ENCODE measurements around the gene KRTAP3-1.

Gene KRTAP3-1

GRCh38 chr17:40997361-40997760, 11.6 kb downstream of the KRTAP3-1 start:
- Histone ChIP-seq H3K4me3 (ENCODE audit: low read depth, low read length) (no peak overlapping the region), H3K27ac (no peak overlapping the region), H3K4me2 (ENCODE audit: low read length) (no peak overlapping the region), H3K27me3 (ENCODE audit: control insufficient read depth, insufficient read depth, low read length) (no peaks in the 10 kb centered on the region), H3K4me1 (no peaks in the 10 kb centered on the region), H3K36me3 (ENCODE audit: control insufficient read depth, insufficient read depth, low read length) (no peaks in the 10 kb centered on the region), H3K9me3 (ENCODE audit: control insufficient read depth, low read length) (no peaks in the 10 kb centered on the region), H3K9ac (no peak overlapping the region), H2AFZ (no peak overlapping the region), H3K79me2 (no peaks in the 10 kb centered on the region)
- TF ChIP-seq CTCF (IDR thresholded peaks at IDR 0.05), result no peak

- Histone ChIP-seq H2AFZ (no peak overlapping the region), H3K4me2 (ENCODE audit: low read length) (no peak overlapping the region), H3K36me3 (ENCODE audit: control insufficient read depth, insufficient read depth, low read length) (no peaks in the 10 kb centered on the region), H3K4me1 (no peaks in the 10 kb centered on the region), H3K27ac (no peak overlapping the region), H3K79me2 (no peaks in the 10 kb centered on the region), H3K9ac (no peak overlapping the region), H3K9me3 (ENCODE audit: control insufficient read depth, low read length) (no peaks in the 10 kb centered on the region), H3K27me3 (ENCODE audit: control insufficient read depth, insufficient read depth, low read length) (no peaks in the 10 kb centered on the region), H3K4me3 (ENCODE audit: low read depth, low read length) (no peak overlapping the region)
- no peak for TF ChIP-seq CTCF (IDR thresholded peaks at IDR 0.05)
These were observed 12.1 kb downstream of the KRTAP3-1 start for GRCh38 chr17:40996829-40997228.

- H3K27me3 ChIP-seq (ENCODE audit: control insufficient read depth, insufficient read depth, low read length), result no peaks in the 10 kb centered on the region
These were observed 13.8 kb downstream of the KRTAP3-1 start for GRCh38 chr17:40995116-40995515.

DNA sequence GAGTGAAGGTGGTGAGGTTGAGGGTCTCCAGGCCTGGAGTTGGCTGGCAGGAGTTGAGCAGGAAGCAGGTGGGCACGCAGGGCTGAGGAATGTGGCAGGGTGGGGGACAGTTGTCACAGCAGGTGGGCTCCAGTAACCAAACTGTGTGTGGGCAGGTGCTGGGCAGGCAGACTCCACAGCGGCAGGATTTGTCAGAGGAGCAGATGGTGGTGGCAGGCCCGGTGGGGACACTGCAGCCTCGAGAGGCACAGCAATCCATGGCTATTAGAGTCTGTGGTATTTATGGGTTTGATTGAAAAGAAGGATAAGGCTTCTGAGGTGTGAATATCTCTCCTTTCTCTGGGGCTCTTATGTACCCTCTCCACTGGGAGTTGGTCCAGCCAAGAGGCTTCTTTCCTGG, 15.1 kb downstream of the KRTAP3-1 start, which contains the start of gene KRTAP3-3:
TSS of gene KRTAP3-3 (minus strand) at position 326 of the 400 bp plus-strand sequence. CDS start at position 259, 67 bp downstream.
- no peak within 1 kb of the TSS for H3K9ac ChIP-seq
- no peaks in the 10 kb centered on the region for H3K36me3 ChIP-seq (ENCODE audit: control insufficient read depth, insufficient read depth, low read length)
- TF ChIP-seq CTCF (IDR thresholded peaks at IDR 0.05), result no peak
- no peaks in the 10 kb centered on the region for H3K27me3 ChIP-seq (ENCODE audit: control insufficient read depth, insufficient read depth, low read length)
- H3K27ac ChIP-seq, result no peak within 1 kb of the TSS
- H3K79me2 ChIP-seq, result no peaks in the 10 kb centered on the region
- H2AFZ ChIP-seq, result no peak within 1 kb of the TSS
- H3K4me3 ChIP-seq (ENCODE audit: low read depth, low read length), result no peak within 1 kb of the TSS
- no peaks in the 10 kb centered on the region for H3K9me3 ChIP-seq (ENCODE audit: control insufficient read depth, low read length)
- H3K4me2 ChIP-seq (ENCODE audit: low read length), result no peak within 1 kb of the TSS
- H3K4me1 ChIP-seq, result no peaks in the 10 kb centered on the region

More at GRCh38 chr17:40995116-40995515, 13.8 kb downstream of the KRTAP3-1 start:
- TF ChIP-seq CTCF (IDR thresholded peaks at IDR 0.05), result no peak
- Histone ChIP-seq H3K27ac (no peak overlapping the region), H2AFZ (no peak overlapping the region), H3K79me2 (no peaks in the 10 kb centered on the region), H3K4me3 (ENCODE audit: low read depth, low read length) (no peak overlapping the region), H3K9me3 (ENCODE audit: control insufficient read depth, low read length) (no peaks in the 10 kb centered on the region), H3K9ac (no peak overlapping the region), H3K4me2 (ENCODE audit: low read length) (no peak overlapping the region), H3K36me3 (ENCODE audit: control insufficient read depth, insufficient read depth, low read length) (no peaks in the 10 kb centered on the region), H3K4me1 (no peaks in the 10 kb centered on the region)

- Histone ChIP-seq H3K27ac (no peak overlapping the region), H2AFZ (no peak overlapping the region), H3K4me2 (ENCODE audit: low read length) (no peak overlapping the region), H3K79me2 (no peaks in the 10 kb centered on the region), H3K4me3 (ENCODE audit: low read depth, low read length) (no peak overlapping the region), H3K27me3 (ENCODE audit: control insufficient read depth, insufficient read depth, low read length) (no peaks in the 10 kb centered on the region), H3K4me1 (no peaks in the 10 kb centered on the region), H3K9ac (no peak overlapping the region), H3K36me3 (ENCODE audit: control insufficient read depth, insufficient read depth, low read length) (no peaks in the 10 kb centered on the region), H3K9me3 (ENCODE audit: control insufficient read depth, low read length) (no peaks in the 10 kb centered on the region)
- TF ChIP-seq CTCF (IDR thresholded peaks at IDR 0.05), result no peak
These were observed 15.8 kb downstream of the KRTAP3-1 start for GRCh38 chr17:40993084-40993483.

Data from parathyroid adenoma (tissue), 2 donors.